Astrocyte (in vitro differentiated cells and primary cell): Measurements from ENCODE around the gene TEPSIN. TPM values are rescaled to one million over a fixed set of nuclear protein-coding genes. Genes with fewer than 3 reads are reported as not detected.

Experiments
- DNase-seq: peaks from one replicate; pipeline ENCODE4 v3.0.0-alpha.2; 2010; ENCODE audit warnings: low read depth
- FAIRE-seq: peaks from 2 replicates; lab custom pipeline; 2011; peaks lifted over from hg19 to GRCh38; lab: Jason Lieb, UNC
- H2AFZ ChIP-seq: 2 replicates; pipeline ENCODE4 v1.6.0; 2012; ENCODE audit warnings: low read depth, low read length, inconsistent platforms
- H3K27ac ChIP-seq: 2 replicates; pipeline ENCODE4 v1.5.1; 2011; ENCODE audit warnings: low read depth, low read length, inconsistent platforms
- H3K27me3 ChIP-seq: 2 replicates; pipeline ENCODE4 v1.6.0; 2011; ENCODE audit warnings: low read length, inconsistent platforms; ENCODE audit not compliant: insufficient read depth
- H3K36me3 ChIP-seq: 2 replicates; pipeline ENCODE4 v1.5.1; 2011; ENCODE audit warnings: low read length, inconsistent platforms; ENCODE audit not compliant: insufficient read depth
- H3K4me1 ChIP-seq: 2 replicates; pipeline ENCODE4 v1.5.1; 2011; ENCODE audit warnings: low read length, inconsistent platforms; ENCODE audit not compliant: insufficient read depth
- H3K4me2 ChIP-seq: 2 replicates; pipeline ENCODE4 v1.6.0; 2012; ENCODE audit warnings: low read length, inconsistent platforms
- H3K4me3 ChIP-seq: 2 replicates; pipeline ENCODE4 v1.5.1; 2011; ENCODE audit warnings: low read depth, mild to moderate bottlenecking, low read length, inconsistent platforms; ENCODE audit not compliant: insufficient read depth
- H3K79me2 ChIP-seq: 2 replicates; pipeline ENCODE4 v1.6.0; 2012; ENCODE audit warnings: mild to moderate bottlenecking, low read length, inconsistent platforms; ENCODE audit not compliant: insufficient read depth
- H3K9ac ChIP-seq: 2 replicates; pipeline ENCODE4 v1.6.0; 2012; ENCODE audit warnings: mild to moderate bottlenecking, low read length, inconsistent platforms
- H3K9me3 ChIP-seq: 2 replicates; pipeline ENCODE4 v1.5.1; 2012; ENCODE audit warnings: low read depth, mild to moderate bottlenecking, low read length, inconsistent platforms; ENCODE audit not compliant: insufficient read depth
- H4K20me1 ChIP-seq: 2 replicates; pipeline ENCODE4 v1.6.0; 2012; ENCODE audit warnings: low read length, inconsistent platforms; ENCODE audit not compliant: insufficient read depth
- H3K27ac Mint-ChIP-seq: one replicate; pipeline ENCODE4 v1.8.0; 2021; ENCODE audit warnings: mild to moderate bottlenecking, mixed read lengths; ENCODE audit not compliant: unreplicated experiment
- H3K27me3 Mint-ChIP-seq: one replicate; pipeline ENCODE4 v1.8.0; 2021; ENCODE audit warnings: low read depth, mixed read lengths; ENCODE audit not compliant: unreplicated experiment
- H3K36me3 Mint-ChIP-seq: one replicate; pipeline ENCODE4 v1.8.0; 2021; ENCODE audit warnings: low read depth, mixed read lengths; ENCODE audit not compliant: unreplicated experiment
- H3K4me1 Mint-ChIP-seq: one replicate; pipeline ENCODE4 v1.8.0; 2021; ENCODE audit warnings: low read depth, mixed read lengths; ENCODE audit not compliant: unreplicated experiment
- H3K4me3 Mint-ChIP-seq: one replicate; pipeline ENCODE4 v1.8.0; 2021; ENCODE audit warnings: mild to moderate bottlenecking, moderate library complexity, mixed read lengths; ENCODE audit not compliant: unreplicated experiment
- H3K9me3 Mint-ChIP-seq: one replicate; pipeline ENCODE4 v1.8.0; 2021; ENCODE audit warnings: mild to moderate bottlenecking, mixed read lengths; ENCODE audit not compliant: unreplicated experiment
- CTCF ChIP-seq: IDR thresholded peaks from 2 replicates; pipeline ENCODE4 v1.5.1; 2011; ENCODE audit warnings: low read depth, mild to moderate bottlenecking, inconsistent platforms, low read length, moderate library complexity; ENCODE audit not compliant: insufficient read depth
- EZH2 ChIP-seq: IDR thresholded peaks from 2 replicates; pipeline ENCODE4 v1.6.1; 2012; ENCODE audit warnings: mild to moderate bottlenecking, low read length, inconsistent platforms; ENCODE audit not compliant: insufficient read depth
- total RNA-seq: library from RNA; stranded (reverse); gene quantifications from 2 replicates; pipeline ENCODE4 v1.2.1, GENCODE V29; 2021

Gene TEPSIN
- total RNA-seq, 1 donor from 2014 or later: 26.4 TPM

DNA sequence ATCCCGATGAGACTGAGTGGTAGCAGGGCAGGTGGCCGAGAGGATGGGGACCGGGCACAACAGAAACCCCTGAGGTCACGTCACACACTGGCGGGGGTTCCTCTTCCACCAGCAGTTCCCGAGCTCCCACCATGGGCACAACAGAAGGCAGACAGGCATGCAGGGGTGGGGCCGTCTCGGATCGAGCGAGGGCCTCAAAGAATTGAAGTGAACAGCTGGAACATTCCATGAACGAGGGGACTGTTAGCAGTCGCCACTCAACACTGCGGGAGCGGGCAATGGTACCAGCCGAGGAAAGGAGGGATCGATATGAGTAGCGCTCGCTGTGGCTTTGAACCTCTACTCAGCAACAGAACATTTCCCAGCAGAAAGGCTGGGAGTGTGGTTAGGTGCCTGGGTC is 21.4 kb downstream of the TEPSIN start:
- DNase-seq: no peak
- no peak for FAIRE-seq
- H3K27me3 ChIP-seq: no peaks in the 10 kb centered on the region
- TF ChIP-seq EZH2 (no peak), CTCF (no peak)
- no peaks in the 10 kb centered on the region for H3K9me3 ChIP-seq
- H3K9ac ChIP-seq: no peak overlapping the region
- Mint-ChIP-seq H3K27me3 (no peaks in the 10 kb centered on the region), H3K27ac (no peak overlapping the region), H3K4me3 (no peak overlapping the region), H3K4me1 (no peaks in the 10 kb centered on the region), H3K9me3 (no peaks in the 10 kb centered on the region), H3K36me3 (peaks cover 8% of the 10 kb centered on the region)
- no peak overlapping the region for H3K4me3 ChIP-seq
- H3K36me3 ChIP-seq: no peaks in the 10 kb centered on the region
- H3K4me1 ChIP-seq: peaks cover 14% of the 10 kb centered on the region
- peaks cover 10% of the 10 kb centered on the region for H3K79me2 ChIP-seq
- H3K4me2 ChIP-seq: no peak overlapping the region
- H2AFZ ChIP-seq: no peak overlapping the region
- peaks cover 10% of the 10 kb centered on the region for H4K20me1 ChIP-seq
- H3K27ac ChIP-seq: no peak overlapping the region

DNA sequence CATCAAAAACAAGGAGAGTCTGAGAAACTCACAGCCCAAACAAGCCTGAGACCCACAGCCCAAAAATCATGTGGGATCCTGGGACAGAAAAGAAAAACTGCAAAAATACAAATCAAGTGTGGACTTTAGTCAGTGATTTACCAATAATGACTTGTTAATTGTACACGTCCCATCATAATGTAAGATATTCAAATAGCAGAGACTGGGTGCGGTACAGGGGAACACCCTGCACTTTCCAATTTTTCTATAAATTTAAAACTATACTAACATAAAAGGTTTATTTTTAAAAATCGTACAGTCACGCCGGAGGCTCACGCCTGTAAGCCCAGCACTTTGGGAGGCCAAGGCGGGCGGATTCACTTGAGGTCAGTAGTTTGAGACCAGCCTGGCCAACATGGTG is 24.9 kb downstream of the TEPSIN start:
- Mint-ChIP-seq H3K4me1 (peaks cover 5% of the 10 kb centered on the region), H3K36me3 (peaks cover 8% of the 10 kb centered on the region), H3K9me3 (no peaks in the 10 kb centered on the region), H3K27me3 (no peaks in the 10 kb centered on the region), H3K4me3 (no peak overlapping the region), H3K27ac (no peak overlapping the region)
- TF ChIP-seq CTCF (no peak), EZH2 (no peak)
- FAIRE-seq (no peak), DNase-seq (no peak)
- Histone ChIP-seq H3K4me3 (no peak overlapping the region), H4K20me1 (no peaks in the 10 kb centered on the region), H3K79me2 (no peaks in the 10 kb centered on the region), H2AFZ (no peak overlapping the region), H3K4me1 (peaks cover 5% of the 10 kb centered on the region), H3K36me3 (no peaks in the 10 kb centered on the region), H3K27ac (no peak overlapping the region), H3K4me2 (no peak overlapping the region), H3K9me3 (no peaks in the 10 kb centered on the region), H3K9ac (no peak overlapping the region), H3K27me3 (no peaks in the 10 kb centered on the region)

GRCh38 chr17:81212365-81212764 is 26.5 kb downstream of the TEPSIN start:
- H3K79me2 ChIP-seq: no peaks in the 10 kb centered on the region
- peaks cover 5% of the 10 kb centered on the region for H3K4me1 ChIP-seq
- no peaks in the 10 kb centered on the region for H3K27me3 ChIP-seq
- H3K9me3 Mint-ChIP-seq: no peaks in the 10 kb centered on the region
- H4K20me1 ChIP-seq: peaks cover 4% of the 10 kb centered on the region
- H3K4me3 ChIP-seq: no peak overlapping the region
- H3K36me3 ChIP-seq: no peaks in the 10 kb centered on the region
- no peak overlapping the region for H3K4me2 ChIP-seq
- no peak overlapping the region for H3K9ac ChIP-seq
- peaks cover 6% of the 10 kb centered on the region for H3K36me3 Mint-ChIP-seq
- no peaks in the 10 kb centered on the region for H3K27me3 Mint-ChIP-seq
- no peaks in the 10 kb centered on the region for H3K9me3 ChIP-seq
- H2AFZ ChIP-seq: no peak overlapping the region
- no peak overlapping the region for H3K4me3 Mint-ChIP-seq
- H3K27ac Mint-ChIP-seq: no peak overlapping the region
- H3K4me1 Mint-ChIP-seq: peaks cover 5% of the 10 kb centered on the region
- no peak for DNase-seq
- no peak for TF ChIP-seq CTCF
- TF ChIP-seq EZH2: no peak
- FAIRE-seq: no peak
- no peak overlapping the region for H3K27ac ChIP-seq
